ENCODE results near the gene RASGRP2. TPM values are rescaled to one million over a fixed set of nuclear protein-coding genes. Genes with fewer than 3 reads are reported as not detected.
"Not testable (repeated sequence)": the region's sequence is repeated elsewhere in the genome, so short reads cannot be mapped to it uniquely, and the experiment has no call there.

The RASGRP2 gene
- polyA plus RNA-seq, 3 donors, result 9.8 to 96.4 (median 26.9) TPM

GRCh38 chr11:64713781-64714363 lies 30.1 kb downstream of the RASGRP2 start:
- 5 to 11% (median 7%) methylated on average over 31 to 39 of the region's 39 CpGs for WGBS, 3 donors
- H3K27ac ChIP-seq (ENCODE audit: low read depth, low read length), result no peak overlapping the region

GRCh38 chr11:64713016-64713707 lies 30.8 kb downstream of the RASGRP2 start:
- 2 to 3% (median 2%) methylated on average over 74 to 111 of the region's 111 CpGs for WGBS, 3 donors
- H3K27ac ChIP-seq (ENCODE audit: low read depth, low read length), result no peak overlapping the region

- no peak overlapping the region for H3K27ac ChIP-seq (ENCODE audit: low read depth, low read length)
- WGBS, 3 donors, result 6 to 11% (median 10%) methylated on average over 37 to 45 of the region's 45 CpGs
Observed at GRCh38 chr11:64712430-64713015, 31.4 kb downstream of the RASGRP2 start.

GRCh38 chr11:64711956-64712362 lies 32.0 kb downstream of the RASGRP2 start:
- H3K27ac ChIP-seq (ENCODE audit: low read depth, low read length), result no peak overlapping the region

GRCh38 chr11:64711138-64711955 lies 32.6 kb downstream of the RASGRP2 start:
- no peak overlapping the region for H3K27ac ChIP-seq (ENCODE audit: low read depth, low read length)
- 13 to 19% (median 14%) methylated on average over 40 to 46 of the region's 46 CpGs for WGBS, 3 donors

More at GRCh38 chr11:64711956-64712362, 32.0 kb downstream of the RASGRP2 start:
- WGBS, 3 donors, result 36 to 45% (median 43%) methylated on average over 19 of the region's 19 CpGs

GRCh38 chr11:64710418-64711137 lies 33.4 kb downstream of the RASGRP2 start:
- WGBS, 3 donors, result 32 to 49% (median 40%) methylated on average over 13 of the region's 13 CpGs

GRCh38 chr11:64705501-64705900 lies 38.4 kb downstream of the RASGRP2 start:
- 33 to 67% (median 60%) methylated on average over 2 of the region's 2 CpGs for WGBS, 3 donors
- no peak overlapping the region for H3K27ac ChIP-seq (ENCODE audit: low read depth, low read length)

More at GRCh38 chr11:64710418-64711137, 33.4 kb downstream of the RASGRP2 start:
- H3K27ac ChIP-seq (ENCODE audit: low read depth, low read length), result no peak overlapping the region

GRCh38 chr11:64703048-64703447 lies 40.9 kb downstream of the RASGRP2 start:
- H3K27ac ChIP-seq (ENCODE audit: low read depth, low read length), result no peak overlapping the region
- WGBS, 3 donors, result 94 to 95% (median 94%) methylated on average over 2 of the region's 2 CpGs

- not testable (repeated sequence) for H3K27ac ChIP-seq (ENCODE audit: low read depth, low read length)
- 80 to 92% (median 87%) methylated on average over 19 to 28 of the region's 29 CpGs for WGBS, 3 donors
Observed at GRCh38 chr11:64701956-64702355, 42.0 kb downstream of the RASGRP2 start.

- no peak overlapping the region for H3K27ac ChIP-seq (ENCODE audit: low read depth, low read length)
- WGBS, 3 donors, result 78 to 93% (median 89%) methylated on average over 1 of the region's 1 CpG
Observed at GRCh38 chr11:64698427-64698826, 45.5 kb downstream of the RASGRP2 start.

GRCh38 chr11:64697663-64698375 lies 46.1 kb downstream of the RASGRP2 start:
- 75 to 88% (median 79%) methylated on average over 7 of the region's 7 CpGs for WGBS, 3 donors
- no peak overlapping the region for H3K27ac ChIP-seq (ENCODE audit: low read depth, low read length)

GRCh38 chr11:64696045-64696444 lies 47.9 kb downstream of the RASGRP2 start:
- 80 to 88% (median 87%) methylated on average over 8 of the region's 8 CpGs for WGBS, 3 donors
- no peak overlapping the region for H3K27ac ChIP-seq (ENCODE audit: low read depth, low read length)

GRCh38 chr11:64695548-64695947 lies 48.4 kb downstream of the RASGRP2 start:
- 82 to 95% (median 93%) methylated on average over 5 of the region's 5 CpGs for WGBS, 3 donors
- H3K27ac ChIP-seq (ENCODE audit: low read depth, low read length), result no peak overlapping the region

- 40 to 59% (median 56%) methylated on average over 5 of the region's 5 CpGs for WGBS, 3 donors
Observed at GRCh38 chr11:64694821-64695365, 49.0 kb downstream of the RASGRP2 start.

GRCh38 chr11:64694026-64694755 lies 49.8 kb downstream of the RASGRP2 start:
- H3K27ac ChIP-seq (ENCODE audit: low read depth, low read length), result no peak overlapping the region

More at GRCh38 chr11:64694821-64695365, 49.0 kb downstream of the RASGRP2 start:
- H3K27ac ChIP-seq (ENCODE audit: low read depth, low read length), result no peak overlapping the region

GRCh38 chr11:64692764-64693331 lies 51.1 kb downstream of the RASGRP2 start:
- H3K27ac ChIP-seq (ENCODE audit: low read depth, low read length), result no peak overlapping the region

More at GRCh38 chr11:64694026-64694755, 49.8 kb downstream of the RASGRP2 start:
- WGBS, 3 donors, result 64 to 79% (median 65%) methylated on average over 4 of the region's 4 CpGs

More at GRCh38 chr11:64692764-64693331, 51.1 kb downstream of the RASGRP2 start:
- 17 to 30% (median 26%) methylated on average over 13 of the region's 13 CpGs for WGBS, 3 donors
